Suprapubic skin (tissue), 2 donors: ENCODE data around the gene LHX6.

ENCODE experiments used
- EP300 ChIP-seq: sonication (generic); formaldehyde crosslinking; IDR thresholded peaks from one replicate; pipeline ENCODE4 v1.6.1; 2017; ENCODE audit warnings: antibody characterized with exemption
- POLR2A ChIP-seq, 2 donors: fragments of 450-650 bp; IDR thresholded peaks; one replicate each; pipeline ENCODE4 v1.6.1; 2017; ENCODE audit warnings: antibody characterized with exemption in 2 of 2, mild to moderate bottlenecking in 2 of 2, moderate library complexity in 2 of 2

- TF ChIP-seq POLR2A (IDR thresholded peaks at IDR 0.05) (no peak), EP300 (no peak)
These were observed 38.0 kb downstream of the LHX6 start for GRCh38 chr9:122190597-122191381.
